ENCODE data around the gene CRHR1.

Gene CRHR1

DNA sequence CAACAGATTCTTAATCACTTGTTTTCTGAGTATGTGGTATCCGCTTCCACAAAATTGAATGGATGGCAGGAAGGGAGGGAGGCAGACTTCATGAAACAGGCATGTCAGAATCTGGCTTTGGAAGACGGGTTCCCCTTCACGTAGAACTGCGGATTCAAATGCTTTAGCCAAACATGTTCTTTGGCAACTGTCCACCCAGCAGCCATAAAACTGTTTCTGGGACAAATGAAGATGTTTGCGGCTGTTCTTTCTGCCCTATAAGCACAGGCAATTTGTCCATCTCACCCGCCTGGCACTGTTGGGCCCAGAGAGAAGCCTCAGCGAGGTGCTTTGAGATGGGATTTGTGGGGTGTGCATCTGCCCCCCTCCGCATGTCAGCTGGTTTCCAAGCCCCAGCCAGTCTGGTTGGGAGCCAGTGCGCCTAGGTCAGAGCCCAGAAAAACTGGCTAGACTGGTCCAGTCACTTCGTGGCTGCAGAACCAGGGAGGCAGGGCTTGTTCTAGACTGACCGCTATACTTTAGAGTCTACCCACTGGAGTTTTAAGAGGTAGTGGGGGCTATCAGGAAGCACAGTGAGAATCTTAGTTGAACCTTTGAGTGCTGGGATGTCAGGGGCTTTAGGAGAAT lies 6.3 kb downstream of the CRHR1 start:
- no peak for DNase-seq

DNA sequence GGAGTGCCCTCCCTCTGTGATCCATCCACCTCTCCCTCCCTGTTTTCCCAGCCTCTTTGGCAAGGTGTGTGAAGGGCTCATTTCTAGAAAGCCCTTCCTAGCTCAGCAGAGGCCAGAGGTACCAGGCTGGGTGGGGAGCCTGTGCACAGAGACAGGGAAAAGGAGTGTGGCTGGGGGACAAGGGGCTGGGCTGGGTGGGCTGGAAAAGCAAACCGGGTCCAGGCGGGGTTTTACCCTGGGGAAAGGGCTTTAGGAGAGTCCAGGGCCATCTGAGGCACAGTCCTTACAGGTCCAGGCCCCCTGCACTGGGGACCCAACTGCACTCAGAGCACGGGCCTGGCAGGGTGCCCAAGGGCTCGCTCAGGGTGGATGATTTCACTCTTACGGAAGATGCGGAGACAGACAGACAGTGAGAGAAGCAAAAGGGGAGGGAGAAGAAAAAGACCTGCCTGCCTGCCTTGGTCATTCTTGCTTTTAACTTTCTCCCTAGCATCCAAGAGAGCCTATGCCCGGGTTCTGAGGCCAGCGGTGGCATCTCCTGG lies 7.0 kb downstream of the CRHR1 start:
- no peak for DNase-seq

DNA sequence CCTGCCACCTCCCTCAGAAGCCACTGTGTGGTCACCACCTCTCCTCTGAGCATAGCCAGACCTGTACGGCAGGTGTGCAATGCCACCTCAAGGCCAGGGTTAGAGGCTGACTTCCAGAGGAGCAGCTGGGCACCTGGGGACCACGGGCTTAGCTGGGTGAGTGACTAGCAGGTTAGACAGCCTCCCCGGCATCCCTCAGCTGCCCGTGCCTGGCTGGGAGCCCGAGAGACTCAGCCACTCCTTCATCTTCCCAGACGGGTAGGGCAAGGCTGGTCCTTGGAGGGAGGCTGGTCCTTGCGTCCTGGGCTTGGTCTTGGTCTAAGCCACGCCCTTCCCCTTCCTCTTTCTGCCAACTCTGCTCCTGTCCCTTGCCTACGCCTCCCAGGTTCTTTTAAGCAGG lies 7.8 kb downstream of the CRHR1 start:
- no peak for DNase-seq

DNA sequence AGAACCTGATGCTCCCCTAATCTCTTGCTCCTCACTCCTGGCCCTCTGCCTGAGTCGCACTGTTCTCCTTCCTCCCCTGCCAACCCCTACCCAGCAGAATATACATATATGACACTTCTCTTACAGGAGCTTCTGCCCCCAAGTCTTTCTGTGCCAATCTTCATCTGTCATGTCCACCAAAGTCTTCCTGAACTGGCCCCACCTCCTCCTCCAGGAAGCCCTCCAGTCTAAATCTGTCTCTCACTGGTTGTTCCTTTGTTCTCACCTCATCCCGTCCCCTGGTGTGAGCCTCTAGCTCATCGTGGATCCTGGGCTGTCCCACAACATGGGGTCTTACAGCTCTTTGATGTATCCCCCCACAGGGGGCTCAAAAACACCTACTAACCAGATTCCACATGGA lies 8.3 kb downstream of the CRHR1 start:
- DNase-seq, result no peak

DNA sequence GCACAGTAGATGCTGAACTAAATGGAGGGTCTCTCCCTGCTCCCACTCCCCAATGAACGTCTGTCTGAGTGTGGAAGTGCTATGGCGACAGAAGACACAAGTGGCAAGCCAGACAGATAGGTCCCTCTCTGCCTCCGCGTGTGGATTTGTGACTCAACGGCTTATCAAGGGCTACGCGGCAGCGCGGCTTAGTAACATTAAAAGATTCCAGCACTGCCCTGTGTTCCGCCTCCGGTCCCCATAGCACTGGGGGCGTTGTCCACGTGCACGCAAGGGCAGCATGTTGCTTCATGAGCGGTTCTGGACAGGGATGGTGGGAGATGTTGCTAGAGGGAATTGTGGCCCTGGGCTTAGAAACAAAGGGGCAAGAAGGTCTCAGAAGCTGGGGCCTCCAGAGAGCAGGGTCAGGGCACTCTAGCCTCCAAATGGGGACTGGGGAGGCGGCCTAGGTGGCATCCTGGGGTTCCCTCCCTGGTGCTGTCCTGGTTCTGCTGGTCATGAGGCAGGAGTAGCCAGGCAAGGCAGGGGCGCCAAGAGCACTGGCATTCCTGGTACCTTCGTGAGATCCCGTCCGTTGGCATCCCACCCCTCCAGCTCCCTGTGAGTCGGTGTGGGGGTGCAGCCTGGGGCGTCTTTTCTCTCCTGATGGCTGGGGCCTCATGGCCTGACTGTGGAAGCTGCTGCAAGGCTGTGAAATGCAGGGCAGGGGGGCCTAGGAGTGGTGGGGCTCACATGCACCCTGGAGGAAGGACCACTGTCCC lies 9.1 kb downstream of the CRHR1 start:
- DNase-seq, result no peak

DNA sequence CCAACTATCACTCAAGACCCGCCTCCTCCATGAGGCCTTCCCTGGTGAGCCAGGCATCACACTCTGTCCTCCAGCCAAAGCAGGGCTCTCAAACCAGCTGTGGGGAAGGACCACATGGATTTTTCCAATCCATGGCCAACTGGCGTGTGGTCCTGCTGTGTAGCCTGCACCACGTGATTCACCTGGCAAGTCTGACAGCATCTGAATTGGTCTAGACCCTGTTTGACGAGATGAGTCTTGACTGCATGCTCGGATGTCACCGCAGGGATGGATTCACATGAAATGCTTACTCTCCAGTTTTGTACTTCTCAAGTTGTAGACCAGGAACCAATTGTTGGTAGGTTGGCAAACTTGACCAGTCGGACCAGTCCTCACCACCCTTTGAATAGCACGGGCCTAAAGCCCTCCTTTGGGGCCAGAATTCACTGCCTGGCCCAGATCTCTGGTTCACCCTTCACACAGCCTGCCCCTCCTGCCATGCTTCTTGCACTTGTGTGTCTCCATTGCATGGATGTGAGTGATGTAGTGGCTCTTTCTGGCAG lies 9.9 kb downstream of the CRHR1 start:
- DNase-seq, result no peak

DNA sequence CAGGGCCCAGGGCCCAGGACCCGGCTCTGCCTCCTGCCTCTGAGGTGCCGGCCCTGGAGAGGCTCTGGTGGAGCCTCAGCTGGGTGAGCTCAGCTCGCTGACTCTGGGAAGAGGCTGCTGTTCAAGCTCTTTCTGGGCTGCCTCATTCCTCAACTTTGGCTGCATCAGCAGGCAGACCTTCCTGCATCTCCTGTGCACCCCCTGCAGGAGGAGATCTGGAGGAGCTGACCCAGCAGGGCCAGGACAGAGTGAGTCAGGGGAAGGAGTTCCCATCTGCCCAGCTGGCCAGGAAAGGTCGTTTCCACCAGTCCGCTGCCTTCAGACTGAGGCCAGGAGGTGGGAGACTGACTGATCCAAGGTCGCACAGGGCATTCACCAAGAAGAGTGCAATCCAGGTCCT lies 10.7 kb downstream of the CRHR1 start:
- DNase-seq, result no peak

DNA sequence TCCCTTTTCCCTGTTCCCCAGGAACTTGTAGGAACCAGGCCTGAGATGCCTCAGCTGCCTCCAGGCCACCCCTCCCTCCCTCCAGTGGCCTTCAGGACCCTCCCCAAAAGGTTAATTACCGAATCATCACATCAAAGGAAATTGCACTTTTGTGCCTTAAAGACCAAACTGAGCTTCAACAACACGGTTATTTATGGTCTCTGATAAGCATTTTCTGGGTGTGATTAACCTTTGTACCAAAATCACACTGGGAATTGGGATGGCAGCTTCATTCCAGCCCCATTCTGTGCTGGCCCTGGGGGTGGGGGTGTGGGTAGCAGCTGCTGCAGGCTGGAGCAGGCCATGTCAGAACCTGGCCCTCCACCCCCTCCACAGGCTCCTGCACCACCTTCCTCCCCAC lies 16.7 kb downstream of the CRHR1 start:
- DNase-seq, result no peak

DNA sequence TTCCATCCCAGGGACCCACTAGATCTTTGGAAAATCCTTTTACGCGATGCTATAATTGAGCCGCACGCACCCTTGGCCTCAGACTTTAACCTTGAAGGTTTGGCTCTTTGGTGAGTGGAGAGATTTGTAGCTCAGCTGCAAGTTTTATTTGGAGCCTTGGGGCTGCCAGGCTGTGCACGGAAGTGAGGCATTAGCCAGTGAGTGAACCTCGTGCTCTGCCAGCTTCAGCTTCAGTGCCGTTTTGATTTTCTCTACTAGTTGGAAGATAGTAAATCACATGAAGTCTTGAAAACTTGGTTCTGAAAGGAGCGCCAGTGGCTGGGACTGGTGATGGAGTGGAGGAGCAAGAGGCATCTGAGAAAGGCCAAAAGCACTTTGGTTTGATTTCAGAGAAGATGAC lies 17.3 kb downstream of the CRHR1 start:
- no peak for DNase-seq

DNA sequence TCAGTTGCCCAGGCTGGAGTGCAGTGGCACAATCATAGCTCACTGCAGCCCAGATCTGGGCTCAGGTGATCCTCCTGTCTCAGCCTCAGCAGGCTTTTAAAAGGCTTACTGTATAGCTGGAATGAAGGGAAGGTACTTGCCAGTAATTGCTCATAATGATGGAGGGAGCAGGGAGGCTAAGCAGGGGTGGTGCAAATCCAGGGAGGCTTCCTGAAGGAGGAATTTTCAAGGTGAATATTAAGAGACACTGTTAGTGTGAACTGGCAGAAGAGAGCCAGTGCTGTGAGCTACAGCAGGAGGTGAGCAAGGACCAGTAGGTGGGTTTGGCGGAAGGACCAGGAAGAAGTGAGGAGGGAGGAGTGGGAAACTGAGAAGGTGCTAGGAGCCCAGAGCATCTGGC lies 24.7 kb downstream of the CRHR1 start:
- no peak for DNase-seq

DNA sequence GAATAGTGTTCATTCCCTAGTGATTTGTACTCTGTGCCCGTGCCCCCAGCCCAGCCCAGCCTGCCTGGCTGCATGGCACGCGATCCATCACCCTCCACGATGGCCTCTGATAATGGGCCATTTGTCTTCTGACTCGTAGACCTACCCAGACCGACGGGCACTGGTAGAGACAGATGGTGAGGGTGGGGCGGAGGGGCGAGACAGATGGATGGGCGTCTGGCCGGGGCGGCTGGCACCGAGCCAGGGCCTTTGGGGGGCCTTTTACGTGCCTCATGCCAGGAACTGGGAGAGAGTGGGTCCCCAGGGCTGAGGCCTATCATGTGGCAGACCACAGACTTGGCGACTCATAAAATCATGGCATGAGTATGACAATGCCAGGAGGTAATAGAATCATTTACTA lies 25.4 kb downstream of the CRHR1 start:
- no peak for DNase-seq

DNA sequence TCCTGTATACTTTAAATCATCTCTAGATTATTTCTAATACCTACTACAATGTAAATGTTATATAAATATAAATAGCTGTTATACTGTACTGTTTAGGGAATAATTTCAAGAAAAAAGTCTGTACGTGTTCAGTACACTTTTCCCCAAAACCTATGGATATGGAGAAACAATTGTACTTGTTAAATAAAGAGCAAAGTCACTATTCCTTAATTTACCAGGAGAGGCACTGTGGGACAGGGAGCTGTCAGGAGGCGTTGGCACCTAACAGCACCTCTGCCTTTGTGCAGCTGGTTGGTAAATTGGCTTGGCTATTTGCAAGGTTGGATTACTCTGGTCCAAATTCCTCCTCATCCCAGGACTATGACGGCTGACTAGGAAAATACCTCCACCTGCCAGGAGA lies 28.0 kb downstream of the CRHR1 start:
- no peak for DNase-seq

DNA sequence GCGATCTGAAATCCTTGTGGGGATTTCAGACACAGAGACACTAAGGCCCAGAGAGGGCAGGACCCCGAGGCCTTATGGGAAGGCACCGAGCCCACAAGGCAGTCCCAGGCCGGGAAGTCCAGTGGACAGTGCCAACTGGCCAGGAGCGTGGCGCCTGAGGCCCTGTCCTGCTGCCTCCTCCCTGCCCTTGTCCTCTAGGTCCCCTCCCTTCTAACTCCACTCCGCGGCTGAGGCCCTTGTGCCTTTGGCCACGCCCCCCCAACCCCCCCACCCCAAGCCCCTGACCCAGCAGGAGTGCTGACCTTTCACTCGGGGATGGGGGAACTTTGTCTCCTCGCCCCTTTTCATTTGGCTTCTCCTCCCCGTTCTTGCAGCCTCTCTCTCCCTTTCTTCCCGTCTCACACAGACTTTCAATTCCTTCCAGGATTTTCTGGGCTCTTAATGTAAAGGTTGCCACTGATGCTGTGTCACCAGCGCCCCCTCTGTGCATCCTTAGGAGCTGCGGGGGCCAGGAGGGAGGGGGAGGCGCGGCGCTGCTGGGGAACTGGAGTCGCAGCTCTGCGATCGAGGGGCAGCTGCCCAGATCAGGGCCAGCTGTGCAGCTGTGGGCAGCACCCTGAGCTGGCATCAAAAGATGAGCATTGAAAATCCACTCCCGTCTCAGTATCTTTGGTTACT lies 29.1 kb downstream of the CRHR1 start:
- no peak for DNase-seq

DNA sequence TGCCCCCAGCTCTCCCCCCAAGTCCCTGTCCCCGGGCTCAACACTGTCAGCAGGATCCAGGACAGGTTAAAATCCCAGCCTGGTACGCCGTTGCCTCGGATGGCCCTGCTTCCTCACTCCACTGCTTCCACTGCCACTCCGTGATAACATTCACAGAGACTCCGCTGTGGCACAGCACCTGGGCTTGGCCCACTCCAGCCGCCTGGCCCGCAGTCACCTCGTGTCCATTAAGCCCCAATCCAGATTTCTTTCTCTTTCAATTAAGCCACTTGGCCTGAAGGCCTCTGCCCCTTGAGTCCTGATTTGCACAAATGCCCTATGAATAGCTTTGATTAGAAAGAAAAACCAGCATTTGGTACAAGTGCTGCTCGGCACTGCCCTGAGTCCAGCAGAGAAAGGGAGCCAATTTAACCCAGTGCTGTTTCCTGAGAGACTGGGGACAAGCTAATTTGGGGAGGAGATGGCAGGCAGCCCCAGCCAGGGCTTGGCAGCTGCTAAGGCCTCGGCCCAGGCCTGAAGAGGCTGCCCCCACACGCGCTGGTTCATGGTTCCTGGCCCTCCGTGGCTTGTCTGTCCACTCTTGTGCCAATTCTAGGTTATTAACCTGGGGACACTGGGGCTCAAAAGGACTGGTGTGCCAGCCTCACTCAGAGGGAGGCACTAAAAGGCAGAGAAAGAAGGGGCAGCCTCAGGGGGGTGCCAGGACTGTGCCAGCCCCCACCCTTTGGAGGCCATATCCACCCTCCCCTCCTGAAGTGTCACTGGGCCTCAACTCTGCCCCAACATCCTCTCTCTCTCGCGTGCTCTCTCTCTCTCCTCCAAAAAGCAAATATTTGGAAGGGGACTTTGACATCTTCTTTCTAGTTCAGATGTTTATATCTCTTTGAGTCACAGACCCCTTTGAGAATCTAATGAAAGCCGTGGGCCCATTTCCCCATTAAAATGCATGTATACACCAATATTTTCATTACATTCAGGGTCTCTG lies 30.8 kb downstream of the CRHR1 start:
- DNase-seq, result no peak

DNA sequence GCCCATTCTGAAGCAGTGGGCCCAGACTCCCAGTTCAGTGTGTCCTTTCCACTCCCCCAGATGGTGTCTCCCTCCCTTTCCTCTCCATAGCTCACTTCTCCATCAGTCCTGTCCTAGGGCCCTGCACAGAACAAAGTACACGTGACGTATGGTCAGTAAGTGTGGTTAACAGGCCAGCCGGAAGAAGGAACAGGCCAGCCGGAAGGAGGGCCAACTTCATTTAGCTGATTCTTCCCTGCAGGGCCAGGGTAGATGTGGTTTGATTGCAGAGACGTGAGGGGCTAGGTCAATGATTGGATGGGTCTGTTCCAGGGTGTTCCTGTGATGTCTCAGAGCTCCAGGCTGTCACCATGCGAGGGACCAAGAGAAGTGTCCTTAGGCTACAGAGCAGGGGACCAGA lies 31.6 kb downstream of the CRHR1 start:
- DNase-seq, result no peak

DNA sequence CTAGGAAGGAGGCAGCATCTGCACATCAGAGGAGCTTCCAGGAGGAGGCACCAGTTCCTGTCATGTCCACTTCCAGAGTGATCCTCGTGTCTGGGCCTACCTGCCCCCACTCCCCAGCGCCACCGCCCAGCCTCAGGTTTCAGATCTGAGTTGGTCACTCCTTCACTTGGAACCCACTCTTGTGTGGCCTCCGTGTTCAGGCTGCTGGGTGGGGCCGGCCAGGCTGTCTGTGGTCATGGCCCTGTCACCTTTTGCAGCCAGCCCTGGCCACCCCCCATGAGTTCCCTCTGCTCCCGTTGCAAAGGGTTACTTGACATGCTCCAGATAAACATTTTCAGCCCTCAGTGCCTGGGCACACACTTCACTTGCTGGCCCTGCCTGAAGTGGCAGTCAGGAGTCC lies 33.9 kb downstream of the CRHR1 start:
- DNase-seq, result no peak

DNA sequence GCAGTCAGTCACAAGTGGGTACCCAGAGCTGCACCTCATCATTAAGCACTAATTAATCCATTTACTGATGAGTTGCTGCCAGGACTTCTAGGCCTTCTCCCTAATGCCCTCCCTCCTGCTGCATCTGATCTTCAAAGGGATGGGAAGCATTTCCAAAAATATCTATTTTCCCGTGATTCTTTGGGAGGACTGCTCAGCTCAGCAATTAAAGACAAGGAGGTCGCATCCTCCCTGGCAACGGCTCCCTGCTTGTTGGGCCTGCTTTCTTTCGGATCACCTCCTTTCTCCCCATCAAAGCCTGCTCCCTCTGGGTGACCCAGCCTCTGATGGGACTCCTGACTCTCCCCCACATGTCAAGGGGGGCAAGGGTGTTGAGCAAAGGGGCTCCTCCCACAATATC lies 34.6 kb downstream of the CRHR1 start:
- no peak for DNase-seq

DNA sequence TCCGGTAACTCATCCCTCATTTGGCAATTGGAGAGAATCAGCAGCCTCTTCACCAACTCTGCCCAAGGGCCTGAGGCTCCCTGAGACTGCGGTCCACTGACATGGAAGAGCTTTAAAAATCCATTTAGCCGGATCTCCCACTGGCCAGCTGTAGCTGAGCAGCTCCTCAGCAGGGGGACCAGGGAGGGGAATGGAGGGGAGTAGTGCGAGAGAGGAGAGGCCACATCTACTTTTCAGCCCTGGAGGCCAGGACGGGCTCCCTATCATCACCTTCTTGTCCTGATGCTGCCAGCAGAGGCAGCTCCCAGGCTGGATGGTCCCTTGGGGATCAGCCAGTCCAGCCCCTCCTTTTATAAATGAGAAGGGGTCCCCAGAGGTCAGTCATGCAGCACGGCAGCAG lies 35.5 kb downstream of the CRHR1 start:
- no peak for DNase-seq

DNA sequence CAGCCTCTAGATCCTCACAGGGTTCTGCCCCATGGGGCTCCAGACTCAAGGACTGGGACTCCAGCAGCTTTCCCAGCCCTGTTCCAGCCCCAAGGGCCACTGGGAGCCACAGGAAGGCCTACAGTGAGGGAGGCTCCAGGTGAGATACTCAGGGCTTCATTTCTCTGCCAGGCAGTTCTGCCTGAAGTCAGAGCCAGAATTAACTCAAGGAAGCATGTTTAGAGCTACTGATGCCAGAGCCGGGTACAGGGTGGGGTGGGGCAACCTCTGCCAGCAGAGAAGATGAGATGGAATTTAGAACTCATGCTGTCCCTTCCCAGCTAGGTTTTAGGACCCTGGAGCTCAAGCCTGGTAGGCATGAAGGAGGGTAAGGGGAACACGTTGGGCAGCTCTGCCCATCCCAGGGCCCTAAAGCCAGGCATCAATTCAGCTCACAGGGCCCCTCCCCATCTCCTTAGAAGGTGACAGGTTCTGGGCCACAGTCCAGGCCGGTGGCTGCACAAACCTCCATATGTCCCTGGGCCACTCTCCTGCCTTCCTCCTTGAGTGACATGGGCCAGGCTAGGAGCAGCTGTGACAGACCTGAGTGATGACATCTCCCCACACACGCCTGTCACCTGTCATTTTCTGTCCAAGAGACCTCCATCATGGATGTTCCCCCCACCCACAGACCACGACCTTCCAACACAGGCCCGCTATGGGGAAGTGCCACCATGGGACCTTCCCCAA lies 36.1 kb downstream of the CRHR1 start:
- no peak for DNase-seq

DNA sequence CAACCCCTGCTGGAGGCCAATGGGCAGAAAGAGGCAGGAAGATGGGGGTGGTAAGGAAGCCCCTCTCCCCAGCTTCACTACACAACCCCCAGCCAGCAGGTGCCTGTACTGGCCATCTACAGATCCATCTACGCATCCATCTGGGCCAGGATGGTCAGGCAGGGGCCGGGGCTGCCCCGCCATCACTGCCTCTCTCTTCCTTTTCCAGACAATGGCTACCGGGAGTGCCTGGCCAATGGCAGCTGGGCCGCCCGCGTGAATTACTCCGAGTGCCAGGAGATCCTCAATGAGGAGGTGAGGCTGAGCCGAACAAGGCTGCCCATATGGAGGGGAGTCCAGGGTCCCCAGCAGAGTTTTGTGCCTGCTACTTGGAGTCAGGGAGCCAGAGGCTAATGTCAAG lies 37.0 kb downstream of the CRHR1 start:
- DNase-seq, result no peak

DNA sequence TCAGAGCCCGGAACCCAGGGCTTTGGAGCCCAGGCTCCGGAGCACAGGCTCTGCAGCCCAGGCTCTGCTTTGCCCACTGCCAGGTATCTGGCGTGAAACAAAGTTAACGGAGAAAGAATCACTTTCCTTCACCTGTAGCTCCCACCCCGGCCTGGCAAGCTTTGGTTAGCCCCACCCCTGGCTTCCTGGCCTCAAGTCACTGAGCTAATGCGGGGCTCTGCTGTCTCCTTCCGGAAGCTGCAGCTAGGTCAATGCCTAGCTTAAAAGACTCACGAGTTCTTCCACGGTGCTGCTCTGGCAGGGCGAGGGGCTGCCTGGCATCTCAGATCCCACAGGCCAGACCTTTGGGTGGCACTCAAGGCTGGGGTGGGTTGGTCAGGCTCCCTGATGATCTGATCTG lies 39.5 kb downstream of the CRHR1 start:
- no peak for DNase-seq

DNA sequence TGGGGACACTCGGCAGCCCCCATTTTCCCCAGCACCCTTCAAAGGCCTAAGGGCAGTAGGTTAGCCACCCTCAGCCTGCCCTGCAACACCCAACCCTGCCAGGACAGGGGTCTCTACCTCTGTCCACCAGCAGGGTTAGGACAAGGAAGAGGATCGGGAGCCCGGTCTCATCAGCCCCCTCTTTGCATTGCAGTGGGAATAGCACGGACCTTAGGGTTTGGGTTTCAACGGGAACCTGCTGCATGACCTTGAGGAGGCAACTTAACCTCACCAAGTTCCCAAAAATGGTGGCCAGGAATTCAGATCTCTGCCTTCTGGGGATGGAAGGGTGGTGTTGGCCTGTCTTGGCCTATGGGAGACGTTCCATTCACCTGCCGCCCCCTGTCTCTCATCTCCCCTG lies 40.4 kb downstream of the CRHR1 start:
- DNase-seq, result no peak
